ENCODE measurements around the gene IL4R. TPM values are rescaled to one million over a fixed set of nuclear protein-coding genes. Genes with fewer than 3 reads are reported as not detected.

Gene IL4R
- total RNA-seq, 2 donors from 2014 or later = 11.9 to 35.5 TPM

DNA sequence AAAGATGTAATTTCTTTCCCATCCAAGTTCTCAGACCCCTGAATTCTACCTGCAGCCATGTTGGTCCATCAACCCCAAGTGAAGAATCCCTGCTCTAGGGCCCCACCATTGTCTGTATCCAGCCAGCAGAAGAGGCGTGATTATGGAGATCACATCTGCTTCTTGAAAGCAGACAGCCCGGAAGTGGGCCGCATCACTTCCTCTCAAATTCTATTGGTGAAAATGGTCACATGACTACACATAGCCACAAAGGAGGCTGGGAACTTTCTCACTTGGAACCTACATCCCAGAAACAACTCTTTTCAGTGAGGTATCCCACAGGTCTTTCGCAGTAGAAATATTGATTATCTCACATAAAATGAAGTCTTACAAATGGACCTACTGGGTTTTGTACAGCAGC, 40.1 kb downstream of the IL4R start:
- no peaks in the 10 kb centered on the region for H3K27me3 ChIP-seq
- DNase-seq (ENCODE audit: low spot score) = no peak
- H3K4me3 ChIP-seq = no peak overlapping the region
- H3K27ac ChIP-seq = no peak overlapping the region
- H3K36me3 ChIP-seq = peaks cover 77% of the 10 kb centered on the region
- H3K4me1 ChIP-seq = no peaks in the 10 kb centered on the region
- TF ChIP-seq, protein P1, sequence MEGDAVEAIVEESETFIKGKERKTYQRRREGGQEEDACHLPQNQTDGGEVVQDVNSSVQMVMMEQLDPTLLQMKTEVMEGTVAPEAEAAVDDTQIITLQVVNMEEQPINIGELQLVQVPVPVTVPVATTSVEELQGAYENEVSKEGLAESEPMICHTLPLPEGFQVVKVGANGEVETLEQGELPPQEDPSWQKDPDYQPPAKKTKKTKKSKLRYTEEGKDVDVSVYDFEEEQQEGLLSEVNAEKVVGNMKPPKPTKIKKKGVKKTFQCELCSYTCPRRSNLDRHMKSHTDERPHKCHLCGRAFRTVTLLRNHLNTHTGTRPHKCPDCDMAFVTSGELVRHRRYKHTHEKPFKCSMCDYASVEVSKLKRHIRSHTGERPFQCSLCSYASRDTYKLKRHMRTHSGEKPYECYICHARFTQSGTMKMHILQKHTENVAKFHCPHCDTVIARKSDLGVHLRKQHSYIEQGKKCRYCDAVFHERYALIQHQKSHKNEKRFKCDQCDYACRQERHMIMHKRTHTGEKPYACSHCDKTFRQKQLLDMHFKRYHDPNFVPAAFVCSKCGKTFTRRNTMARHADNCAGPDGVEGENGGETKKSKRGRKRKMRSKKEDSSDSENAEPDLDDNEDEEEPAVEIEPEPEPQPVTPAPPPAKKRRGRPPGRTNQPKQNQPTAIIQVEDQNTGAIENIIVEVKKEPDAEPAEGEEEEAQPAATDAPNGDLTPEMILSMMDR (IDR thresholded peaks at IDR 0.05) = no peak
- peaks cover 0 to 7% of the 10 kb centered on the region in 2 donors for H3K9me3 ChIP-seq

DNA sequence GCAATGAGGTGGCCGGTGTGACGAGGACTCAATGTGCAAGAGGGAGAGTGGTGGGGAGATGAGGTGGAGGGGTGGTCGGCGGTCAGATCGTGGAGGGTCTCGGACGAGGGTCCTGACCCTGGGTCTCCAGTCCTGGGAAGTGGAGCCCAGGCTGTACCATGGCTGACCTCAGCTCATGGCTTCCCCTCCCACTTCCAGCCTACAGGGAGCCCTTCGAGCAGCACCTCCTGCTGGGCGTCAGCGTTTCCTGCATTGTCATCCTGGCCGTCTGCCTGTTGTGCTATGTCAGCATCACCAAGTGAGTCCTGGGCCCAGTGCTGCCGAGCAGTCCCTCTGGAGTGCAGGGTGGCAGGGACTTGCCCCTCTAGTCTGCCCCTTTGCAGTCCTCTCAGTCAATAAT, 41.8 kb downstream of the IL4R start:
- no peak overlapping the region for H3K4me3 ChIP-seq
- H3K36me3 ChIP-seq = peaks cover 70% of the 10 kb centered on the region
- peak; percentile 73 for DNase-seq (ENCODE audit: low spot score)
- H3K27ac ChIP-seq = no peak overlapping the region
- H3K4me1 ChIP-seq = no peaks in the 10 kb centered on the region
- TF ChIP-seq, protein P1 (IDR thresholded peaks at IDR 0.05) = peak in 1 of 2 donors; percentile 45
- no peaks in the 10 kb centered on the region for H3K27me3 ChIP-seq
- peaks cover 0 to 6% of the 10 kb centered on the region in 2 donors for H3K9me3 ChIP-seq

DNA sequence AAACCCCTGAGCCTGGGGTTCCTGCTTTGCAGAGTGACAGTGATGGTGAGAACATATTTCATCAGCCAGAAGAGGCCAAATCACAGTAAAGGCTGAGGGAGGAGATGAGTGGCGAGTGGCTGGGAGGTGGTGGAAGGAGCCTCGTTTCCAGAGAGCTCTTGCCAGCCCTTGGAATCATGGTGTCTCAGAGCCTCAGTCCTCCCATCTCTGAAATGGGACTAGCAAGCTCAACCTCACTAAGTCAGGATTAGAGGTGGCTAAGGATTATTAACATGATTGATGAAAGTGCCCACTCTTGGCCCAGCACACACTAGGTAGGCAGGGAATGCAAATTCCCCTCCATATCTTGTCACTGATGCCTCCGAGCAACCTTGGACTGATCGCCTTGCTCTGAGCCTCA, 43.0 kb downstream of the IL4R start:
- no peak overlapping the region for H3K27ac ChIP-seq
- TF ChIP-seq, protein P1 (IDR thresholded peaks at IDR 0.05) = no peak
- no peaks in the 10 kb centered on the region for H3K4me1 ChIP-seq
- DNase-seq (ENCODE audit: low spot score) = no peak
- no peaks in the 10 kb centered on the region for H3K27me3 ChIP-seq
- H3K9me3 ChIP-seq = no peaks in the 10 kb centered on the region
- H3K36me3 ChIP-seq = peaks cover 70% of the 10 kb centered on the region
- H3K4me3 ChIP-seq = no peak overlapping the region

DNA sequence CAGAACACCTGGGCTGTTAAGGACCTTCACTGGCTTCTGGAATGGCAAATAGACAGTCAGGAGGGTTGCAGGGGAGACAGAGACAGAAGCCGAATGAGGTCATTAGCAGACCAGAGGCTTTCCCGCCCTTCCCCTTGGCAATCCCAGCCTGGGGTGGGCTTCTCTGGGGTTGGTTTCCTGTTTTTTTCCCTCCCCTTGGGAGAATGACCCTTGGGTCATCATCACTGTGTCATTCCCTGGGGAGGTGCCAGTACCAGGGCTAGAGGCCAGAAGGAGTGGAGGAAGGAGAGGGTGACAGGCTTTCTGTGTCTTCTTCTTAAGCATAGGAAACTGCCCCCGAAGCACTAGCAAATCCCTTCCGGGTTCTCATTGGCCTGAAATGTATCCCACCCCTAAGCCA, 45.3 kb downstream of the IL4R start:
- DNase-seq (ENCODE audit: low spot score) = no peak
- H3K4me3 ChIP-seq = no peak overlapping the region

DNA sequence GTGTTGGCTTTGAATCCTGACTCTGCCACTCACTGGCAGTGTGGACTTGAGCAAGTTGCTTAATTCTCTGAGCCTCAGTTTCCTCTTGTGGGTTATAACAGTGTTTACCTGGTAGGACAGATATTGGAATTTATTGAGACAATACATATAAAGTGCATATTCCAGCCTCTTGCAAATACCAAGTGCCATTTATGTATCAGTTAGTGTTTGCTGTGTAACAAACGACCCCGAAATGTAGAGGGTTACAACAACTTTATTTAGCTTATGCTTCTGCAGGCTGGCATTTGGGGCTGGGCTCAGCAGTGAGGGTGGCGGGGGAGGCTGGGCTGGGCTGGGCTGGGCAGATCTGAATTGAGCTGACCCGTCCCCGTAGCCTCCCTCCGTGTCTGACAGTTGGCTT, 45.8 kb downstream of the IL4R start:
- no peaks in the 10 kb centered on the region for H3K27me3 ChIP-seq
- H3K4me3 ChIP-seq = no peak overlapping the region
- no peak for DNase-seq (ENCODE audit: low spot score)
- H3K36me3 ChIP-seq = peaks cover 57% of the 10 kb centered on the region
- no peaks in the 10 kb centered on the region for H3K9me3 ChIP-seq
- TF ChIP-seq, protein P1 (IDR thresholded peaks at IDR 0.05) = no peak
- no peak overlapping the region for H3K27ac ChIP-seq
- no peaks in the 10 kb centered on the region for H3K4me1 ChIP-seq

More for the DNA sequence above, 45.3 kb downstream of the IL4R start:
- Histone ChIP-seq H3K4me1 (no peaks in the 10 kb centered on the region), H3K27me3 (no peaks in the 10 kb centered on the region), H3K9me3 (no peaks in the 10 kb centered on the region), H3K36me3 (peaks cover 62% of the 10 kb centered on the region), H3K27ac (no peak overlapping the region)
- TF ChIP-seq, protein P1 (IDR thresholded peaks at IDR 0.05) = no peak

DNA sequence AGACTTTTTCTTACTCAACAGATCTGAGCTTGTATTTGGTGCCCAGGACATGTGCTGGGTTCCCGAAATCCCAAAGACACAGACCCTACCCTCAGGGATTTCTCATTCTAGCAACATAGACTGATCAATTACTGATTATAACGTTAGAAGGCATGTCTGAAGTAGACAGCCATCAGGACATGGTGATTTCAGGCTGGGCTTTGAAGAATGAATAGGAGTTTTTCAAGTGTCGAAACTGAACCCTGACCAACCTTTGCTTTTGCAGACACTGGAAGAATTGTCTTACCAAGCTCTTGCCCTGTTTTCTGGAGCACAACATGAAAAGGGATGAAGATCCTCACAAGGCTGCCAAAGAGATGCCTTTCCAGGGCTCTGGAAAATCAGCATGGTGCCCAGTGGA, 48.2 kb downstream of the IL4R start:
- TF ChIP-seq, protein P1 (IDR thresholded peaks at IDR 0.05) = no peak
- H3K9me3 ChIP-seq = no peaks in the 10 kb centered on the region
- no peaks in the 10 kb centered on the region for H3K27me3 ChIP-seq
- H3K4me1 ChIP-seq = peaks cover 0 to under 1% of the 10 kb centered on the region in 2 donors
- H3K27ac ChIP-seq = no peak overlapping the region
- no peak for DNase-seq (ENCODE audit: low spot score)
- peaks cover 42% of the 10 kb centered on the region for H3K36me3 ChIP-seq
- no peak overlapping the region for H3K4me3 ChIP-seq

Data from right atrium auricular region (tissue), 2 donors.